Transverse colon (tissue), 4 donors: ENCODE measurements around the gene SUSD3. TPM values are rescaled to one million over a fixed set of nuclear protein-coding genes. Genes with fewer than 3 reads are reported as not detected.

Source experiments
- DNase-seq: peaks from one replicate; pipeline ENCODE4 v3.0.0-alpha.2; 2019
- H3K27ac ChIP-seq, 4 donors: fragments of 200-600 bp; sonication (generic); 2 replicates each; pipeline ENCODE4 v1.5.1; 2016 to 2018; ENCODE audit warnings: inconsistent platforms in 4 of 4
- H3K27me3 ChIP-seq: fragments of 200-600 bp; sonication (generic); 2 replicates; pipeline ENCODE4 v1.5.1; 2017; ENCODE audit warnings: inconsistent platforms
- H3K36me3 ChIP-seq, 4 donors: fragments of 200-600 bp; sonication (generic); 2 replicates each; pipeline ENCODE4 v1.5.1; 2017 to 2019; ENCODE audit warnings: inconsistent platforms in 4 of 4
- H3K4me1 ChIP-seq, 4 donors: fragments of 200-600 bp; sonication (generic); 2 replicates each; pipeline ENCODE4 v1.5.1; 2017 to 2020; ENCODE audit warnings: inconsistent platforms in 4 of 4
- H3K4me3 ChIP-seq, 4 donors: fragments of 200-600 bp; sonication (generic); 1 replicate in 1 of 4; 2 replicates in 3 of 4; pipeline versions ENCODE4 v1.5.1 to v1.6.1; 2017 to 2019; ENCODE audit warnings: inconsistent platforms in 4 of 4
- H3K9me3 ChIP-seq, 2 donors: fragments of 200-600 bp; sonication (generic); 2 replicates each; pipeline ENCODE4 v1.5.1; 2017 to 2019; ENCODE audit warnings: inconsistent platforms in 2 of 2
- CTCF ChIP-seq, 5 experiments: fragments of 200-600 bp in 3 of 5; fragments of 450-650 bp in 2 of 5; sonication (generic) in 3 of 5; IDR thresholded peaks; 1 replicate in 2 of 5; 2 replicates in 3 of 5; pipeline ENCODE4 v1.5.1; 2016 to 2017; ENCODE audit warnings: antibody characterized with exemption in 5 of 5, inconsistent platforms in 3 of 5, mild to moderate bottlenecking in 2 of 5, moderate library complexity in 1 of 5
- EP300 ChIP-seq: sonication (generic); formaldehyde crosslinking; IDR thresholded peaks from one replicate; pipeline ENCODE4 v1.6.1; 2017; ENCODE audit warnings: antibody characterized with exemption, low read depth
- POLR2A ChIP-seq: fragments of 450-650 bp; IDR thresholded peaks from one replicate; pipeline ENCODE4 v1.6.1; 2016; ENCODE audit warnings: antibody characterized with exemption, mild to moderate bottlenecking, moderate library complexity
- POLR2AphosphoS5 ChIP-seq, 3 donors: sonication (generic); formaldehyde crosslinking; IDR thresholded peaks; one replicate each; pipeline ENCODE4 v1.6.1; 2016; ENCODE audit warnings: antibody characterized with exemption in 3 of 3
- WGBS, 2 donors: methylation state at CpG; one replicate each; pipeline ENCODE4 v1.1.5; 2018; ENCODE audit warnings: low coverage in 1 of 2; 5-methylcytosine and 5-hydroxymethylcytosine counted together
- in situ Hi-C, 4 donors: fragments of 200-750 bp; cut with MboI; loops; one replicate each; pipeline versions ENCODE4 v1.15.0 to v1.15.1; 2017; ENCODE audit warnings: low sequenced_read_pairs in 3 of 4, low pct_ligation_motif_present in 1 of 4, low pct_unique_long_range_greater_than_20kb in 1 of 4
- intact Hi-C: fragments of 100-400 bp; cut with DNase I; formaldehyde crosslinking; loops from one replicate; pipeline ENCODE4 v1.15.1; 2023; ENCODE audit warnings: low total_unique reads
- total RNA-seq, 4 donors: library from RNA; depleted of rRNA; stranded (reverse); fragments of >200 nt; gene quantifications; one replicate each; pipeline ENCODE4 v1.1.0, GENCODE V29; 2016

The SUSD3 gene
- total RNA-seq, 4 donors from 2014 or later: 1.9 to 2.7 TPM; not detected in 2

GRCh38 chr9:93105620-93106019 lies 47.1 kb downstream of the SUSD3 start:
- WGBS, 2 donors: 63 to 81% methylated on average over 1 of the region's 1 CpG
- in situ Hi-C loops (no loop called here), intact Hi-C loops (no loop called here)
- H3K4me3 ChIP-seq: no peak overlapping the region
- no peaks in the 10 kb centered on the region for H3K27me3 ChIP-seq
- peaks cover 0 to 4% (median under 1%) of the 10 kb centered on the region in 4 donors for H3K36me3 ChIP-seq
- no peak for DNase-seq
- TF ChIP-seq POLR2AphosphoS5 (IDR thresholded peaks at IDR 0.05) (no peak), POLR2A (no peak), EP300 (no peak), CTCF (IDR thresholded peaks at IDR 0.05) (no peak)
- peaks cover 0 to 4% (median 0%) of the 10 kb centered on the region in 4 donors for H3K4me1 ChIP-seq
- H3K27ac ChIP-seq: no peak overlapping the region
- peaks cover 4 to 5% of the 10 kb centered on the region in 2 donors for H3K9me3 ChIP-seq

GRCh38 chr9:93107151-93107824 lies 48.8 kb downstream of the SUSD3 start:
- peaks cover 0 to 10% (median 5%) of the 10 kb centered on the region in 4 donors for H3K36me3 ChIP-seq
- 89% methylated on average over 14 of the region's 14 CpGs; no CpG with 5 or more reads in 1 of the 2 donors for WGBS, 2 donors
- in situ Hi-C loops: no loop called here
- intact Hi-C loops: no loop called here
- no peak overlapping the region for H3K4me3 ChIP-seq
- DNase-seq: no peak
- peaks cover 0 to 4% (median 0%) of the 10 kb centered on the region in 4 donors for H3K4me1 ChIP-seq
- no peak overlapping the region for H3K27ac ChIP-seq
- peaks cover 4 to 5% of the 10 kb centered on the region in 2 donors for H3K9me3 ChIP-seq
- TF ChIP-seq EP300: no peak
- TF ChIP-seq POLR2AphosphoS5 (IDR thresholded peaks at IDR 0.05): no peak
- no peak for TF ChIP-seq POLR2A
- TF ChIP-seq CTCF (IDR thresholded peaks at IDR 0.05): no peak
- no peaks in the 10 kb centered on the region for H3K27me3 ChIP-seq

- H3K36me3 ChIP-seq: peaks cover 0 to 10% (median 5%) of the 10 kb centered on the region in 4 donors
- no peak for DNase-seq
- H3K4me1 ChIP-seq: peaks cover 0 to 4% (median 0%) of the 10 kb centered on the region in 4 donors
- no peaks in the 10 kb centered on the region for H3K27me3 ChIP-seq
- in situ Hi-C loops: no loop called here
- no peak overlapping the region for H3K4me3 ChIP-seq
- no peak for TF ChIP-seq POLR2A
- intact Hi-C loops: no loop called here
- 91 to 100% methylated on average over 1 to 6 of the region's 6 CpGs for WGBS, 2 donors
- peaks cover 4 to 5% of the 10 kb centered on the region in 2 donors for H3K9me3 ChIP-seq
- H3K27ac ChIP-seq: no peak overlapping the region
Observed at GRCh38 chr9:93107825-93108161, 49.3 kb downstream of the SUSD3 start.

GRCh38 chr9:93108291-93109041 lies 50.0 kb downstream of the SUSD3 start:
- intact Hi-C loops: no loop called here
- DNase-seq: no peak
- in situ Hi-C loops: no loop called here
- Histone ChIP-seq H3K9me3 (peaks cover 4 to 5% of the 10 kb centered on the region in 2 donors), H3K27ac (no peak overlapping the region), H3K4me1 (peaks cover 0 to 4% (median 0%) of the 10 kb centered on the region in 4 donors), H3K4me3 (no peak overlapping the region), H3K27me3 (no peaks in the 10 kb centered on the region), H3K36me3 (peaks cover 0 to 15% (median 5%) of the 10 kb centered on the region in 4 donors)
- TF ChIP-seq POLR2A (no peak), CTCF (IDR thresholded peaks at IDR 0.05) (no peak), EP300 (no peak), POLR2AphosphoS5 (IDR thresholded peaks at IDR 0.05) (no peak)
- WGBS, 2 donors: 75% methylated on average over 15 of the region's 15 CpGs; no CpG with 5 or more reads in 1 of the 2 donors
